GM12891 (cell line): Measurements from ENCODE around the gene CLCN7.

Source experiments
- POLR2A ChIP-seq: IDR thresholded peaks from 2 replicates; pipeline ENCODE4 v1.6.1; 2011; ENCODE audit warnings: low read depth, low read length, control low read depth
- TAF1 ChIP-seq: IDR thresholded peaks from 2 replicates; pipeline ENCODE4 v1.6.1; 2011; ENCODE audit warnings: low read depth, low read length, control low read depth

DNA sequence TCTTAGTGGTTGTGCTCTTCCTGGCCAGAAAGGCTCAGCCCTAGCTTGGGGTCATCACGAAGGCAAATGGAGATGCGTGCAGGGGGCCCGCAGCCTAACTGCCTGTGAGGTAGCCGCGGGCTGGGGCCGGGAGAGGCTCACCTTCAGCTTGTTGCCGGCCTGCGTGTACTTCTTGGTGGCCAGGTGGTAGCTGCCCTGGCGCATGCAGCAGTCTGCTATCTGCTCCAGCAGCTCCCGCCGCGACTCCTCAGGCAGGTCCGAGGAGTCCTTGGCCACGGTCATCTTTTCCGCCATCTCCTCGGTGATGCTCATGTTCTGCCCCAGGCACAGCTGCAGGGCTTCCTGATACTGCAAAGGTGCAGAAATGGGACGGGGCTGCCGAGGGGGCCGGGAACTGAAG, 45.6 kb upstream of the CLCN7 start:
- TF ChIP-seq TAF1 (no peak), POLR2A (no peak)
